H9 (cell line): ENCODE results near the gene DLD. TPM values are rescaled to one million over a fixed set of nuclear protein-coding genes. Genes with fewer than 3 reads are reported as not detected.

ENCODE experiments used
- DNase-seq: peaks from one replicate; pipeline ENCODE4 v3.0.0-alpha.2; 2017
- H2AFZ ChIP-seq: one replicate; pipeline ENCODE4 v1.6.1; 2013; ENCODE audit warnings: mild to moderate bottlenecking, low read length, control low read depth, moderate library complexity
- H2AK5ac ChIP-seq: 2 replicates; pipeline ENCODE4 v1.6.1; 2013; ENCODE audit warnings: low read length, control low read depth, mixed read lengths; ENCODE audit not compliant: insufficient read length
- H2BK120ac ChIP-seq: one replicate; pipeline ENCODE4 v1.6.1; 2013; ENCODE audit warnings: low read depth, mild to moderate bottlenecking, low read length, control low read depth, inconsistent platforms; ENCODE audit not compliant: poor library complexity, severe bottlenecking
- H2BK12ac ChIP-seq: 2 replicates; pipeline ENCODE4 v1.6.1; 2013; ENCODE audit warnings: low read length, control low read depth, mixed read lengths, low read depth; ENCODE audit not compliant: insufficient read length
- H2BK15ac ChIP-seq: 2 replicates; pipeline ENCODE4 v1.6.1; 2013; ENCODE audit warnings: low read depth, low read length, control low read depth
- H2BK20ac ChIP-seq: one replicate; pipeline ENCODE4 v1.6.1; 2013; ENCODE audit warnings: low read depth, mild to moderate bottlenecking, low read length, control low read depth, inconsistent platforms; ENCODE audit not compliant: poor library complexity, severe bottlenecking
- H2BK5ac ChIP-seq: 2 replicates; pipeline ENCODE4 v1.6.1; 2013; ENCODE audit warnings: low read length, control low read depth, mixed read lengths; ENCODE audit not compliant: insufficient read length
- H3K14ac ChIP-seq: 2 replicates; pipeline ENCODE4 v1.6.1; 2013; ENCODE audit warnings: low read length, control low read depth; ENCODE audit not compliant: insufficient read depth
- H3K18ac ChIP-seq: 2 replicates; pipeline ENCODE4 v1.6.1; 2013; ENCODE audit warnings: low read depth, mild to moderate bottlenecking, mixed read lengths, low read length, control low read depth; ENCODE audit not compliant: insufficient read length
- H3K23ac ChIP-seq: 2 replicates; pipeline ENCODE4 v1.6.1; 2013; ENCODE audit warnings: low read length, control low read depth, mixed read lengths, low read depth; ENCODE audit not compliant: insufficient read length
- H3K23me2 ChIP-seq: 2 replicates; pipeline ENCODE4 v1.6.1; 2013; ENCODE audit warnings: low read depth, mild to moderate bottlenecking, mixed read lengths, low read length, control low read depth; ENCODE audit not compliant: insufficient read length, poor library complexity, severe bottlenecking
- H3K27ac ChIP-seq: 2 replicates; pipeline ENCODE4 v1.5.1; 2013; ENCODE audit warnings: low read length, control low read depth, mixed read lengths, low read depth; ENCODE audit not compliant: insufficient read length
- H3K27me3 ChIP-seq: 2 replicates; pipeline ENCODE4 v1.6.1; 2013; ENCODE audit warnings: low read length, control low read depth, inconsistent platforms; ENCODE audit not compliant: insufficient read depth
- H3K4ac ChIP-seq: 2 replicates; pipeline ENCODE4 v1.6.1; 2013; ENCODE audit warnings: low read depth, mild to moderate bottlenecking, control low read depth, inconsistent platforms, low read length, moderate library complexity
- H3K4me1 ChIP-seq: 2 replicates; pipeline ENCODE4 v1.6.1; 2013; ENCODE audit warnings: low read length, control low read depth, inconsistent platforms; ENCODE audit not compliant: insufficient read depth
- H3K4me2 ChIP-seq: 2 replicates; pipeline ENCODE4 v1.6.1; 2013; ENCODE audit warnings: low read length, control low read depth, mixed read lengths; ENCODE audit not compliant: insufficient read length, insufficient read depth
- H3K56ac ChIP-seq: 2 replicates; pipeline ENCODE4 v1.6.1; 2013; ENCODE audit warnings: low read depth, mild to moderate bottlenecking, mixed read lengths, low read length, control low read depth; ENCODE audit not compliant: insufficient read length
- H3K79me1 ChIP-seq: 2 replicates; pipeline ENCODE4 v1.6.1; 2013; ENCODE audit warnings: low read depth, mild to moderate bottlenecking, moderate library complexity, low read length, control low read depth, inconsistent platforms; ENCODE audit not compliant: insufficient read depth, poor library complexity, severe bottlenecking
- H3K79me2 ChIP-seq: 2 replicates; pipeline ENCODE4 v1.6.1; 2013; ENCODE audit warnings: low read length, control low read depth, inconsistent platforms; ENCODE audit not compliant: insufficient read depth
- H3K9ac ChIP-seq: 2 replicates; pipeline ENCODE4 v1.6.1; 2013; ENCODE audit warnings: low read length, control low read depth, mixed read lengths; ENCODE audit not compliant: insufficient read length; ENCODE audit errors: extremely low read depth
- H3K9me3 ChIP-seq: one replicate; pipeline ENCODE4 v1.6.1; 2013; ENCODE audit warnings: low read depth, low read length, inconsistent platforms; ENCODE audit not compliant: control insufficient read depth
- H3T11ph ChIP-seq: one replicate; pipeline ENCODE4 v1.6.1; 2013; ENCODE audit warnings: mild to moderate bottlenecking, low read length, control low read depth, inconsistent platforms
- H4K20me1 ChIP-seq: one replicate; pipeline ENCODE4 v1.6.1; 2013; ENCODE audit not compliant: control insufficient read depth, insufficient read length, insufficient read depth
- H4K5ac ChIP-seq: 2 replicates; pipeline ENCODE4 v1.6.1; 2013; ENCODE audit warnings: low read depth, mild to moderate bottlenecking, mixed read lengths, low read length, control low read depth; ENCODE audit not compliant: insufficient read length
- H4K8ac ChIP-seq: replicated peaks from 2 replicates; pipeline ENCODE4 v1.6.1; 2013; ENCODE audit warnings: low read length, control low read depth, mixed read lengths, low read depth; ENCODE audit not compliant: insufficient read length
- H4K91ac ChIP-seq: 2 replicates; pipeline ENCODE4 v1.6.1; 2013; ENCODE audit warnings: low read depth, mild to moderate bottlenecking, moderate library complexity, mixed read lengths, low read length, control low read depth; ENCODE audit not compliant: insufficient read length
- H3K27ac Mint-ChIP-seq, 3 experiments: 2 replicates in 2 of 3; 3 replicates in 1 of 3; pipeline ENCODE4 v1.8.0; 2020 to 2021; ENCODE audit warnings: mixed read lengths in 3 of 3, mild to moderate bottlenecking in 1 of 3, moderate library complexity in 1 of 3
- H3K27me3 Mint-ChIP-seq: 2 replicates; pipeline ENCODE4 v1.8.0; 2021; ENCODE audit warnings: low read depth, mild to moderate bottlenecking, moderate library complexity, mixed read lengths
- H3K36me3 Mint-ChIP-seq, 3 experiments: 2 replicates in 2 of 3; 3 replicates in 1 of 3; pipeline ENCODE4 v1.8.0; 2020 to 2021; ENCODE audit warnings: low read depth in 3 of 3, mixed read lengths in 3 of 3; ENCODE audit not compliant: insufficient read depth in 1 of 3
- H3K4me1 Mint-ChIP-seq, 2 experiments: 2 replicates each; pipeline ENCODE4 v1.8.0; 2020; ENCODE audit warnings: mixed read lengths in 2 of 2
- H3K4me3 Mint-ChIP-seq, 2 experiments: 2 replicates in 1 of 2; 3 replicates in 1 of 2; pipeline ENCODE4 v1.8.0; 2020 to 2021; ENCODE audit warnings: mild to moderate bottlenecking in 2 of 2, mixed read lengths in 2 of 2, moderate library complexity in 1 of 2
- H3K9me3 Mint-ChIP-seq, 2 experiments: 2 replicates in 1 of 2; 3 replicates in 1 of 2; pipeline ENCODE4 v1.8.0; 2020; ENCODE audit warnings: mild to moderate bottlenecking in 2 of 2, mixed read lengths in 2 of 2, moderate library complexity in 1 of 2
- WGBS: extraction: QIAGEN DNeasy Blood & Tissue Kit; methylation state at CpG from one replicate; pipeline ENCODE4 v1.1.7; 2013; ENCODE audit warnings: missing lambda C conversion rate, low lambda C conversion rate, mixed read lengths; ENCODE audit not compliant: insufficient read length; ENCODE audit errors: extremely low coverage; 5-methylcytosine and 5-hydroxymethylcytosine counted together
- total RNA-seq: library from RNA; stranded (reverse); gene quantifications from 2 replicates; pipeline ENCODE4 v1.2.1, GENCODE V29; 2021
- TF ChIP-seq, protein P1 (sequence below): fragments of 200-600 bp; sonication (generic); conservative IDR thresholded peaks from 3 replicates; pipeline ENCODE4 v1.8.0; 2021; ENCODE audit warnings: antibody characterized with exemption, mild to moderate bottlenecking

Gene DLD
- total RNA-seq, 1 experiment from 2014 or later: 93.7 TPM

DNA sequence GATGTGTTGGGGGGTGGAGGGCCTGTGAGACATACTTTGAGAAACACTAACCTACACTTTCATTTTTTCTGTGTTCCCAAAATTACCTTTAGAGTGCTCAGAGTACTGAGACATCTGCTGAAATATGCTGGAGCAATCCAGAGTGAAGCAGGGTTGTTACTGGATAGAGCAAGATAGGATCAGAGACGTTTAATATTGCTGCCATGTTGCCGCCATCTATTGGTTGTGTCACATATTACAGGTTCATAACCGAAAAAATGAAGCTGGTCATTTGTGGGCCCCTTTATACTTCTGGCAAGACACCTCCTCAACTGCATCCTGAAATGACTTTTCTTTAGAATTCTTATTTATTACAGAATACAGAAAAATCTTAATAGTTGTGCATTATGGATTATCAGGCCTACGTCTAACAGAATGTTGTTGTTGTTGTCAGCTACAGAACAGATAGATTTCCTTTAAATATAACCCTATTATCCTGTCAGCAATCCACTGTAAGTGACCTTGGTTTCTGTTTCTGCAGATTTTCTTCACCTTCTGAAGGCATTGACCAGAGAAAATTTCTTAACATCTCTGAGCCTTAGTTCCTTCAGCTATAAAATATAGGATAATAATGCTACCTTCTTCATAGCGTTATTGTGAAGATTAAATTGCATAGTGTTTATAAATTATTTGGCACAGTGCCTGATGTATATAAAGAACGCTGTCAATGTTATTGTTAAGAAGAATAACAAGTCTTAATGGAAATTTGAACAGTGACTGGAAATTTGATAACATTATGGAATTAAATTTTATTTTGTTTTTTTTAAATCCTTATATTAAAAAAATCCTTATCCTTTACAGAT, 16.2 kb upstream of the DLD start:
- Histone ChIP-seq H3K18ac (no peak overlapping the region), H2BK5ac (no peak overlapping the region), H3K4ac (no peak overlapping the region), H3T11ph (no peak overlapping the region), H3K23me2 (no peaks in the 10 kb centered on the region), H2AK5ac (no peak overlapping the region), H3K79me1 (no peaks in the 10 kb centered on the region), H4K5ac (no peak overlapping the region), H3K4me2 (no peak overlapping the region), H2BK20ac (no peak overlapping the region), H4K20me1 (no peaks in the 10 kb centered on the region), H3K9me3 (no peaks in the 10 kb centered on the region), H4K8ac (no peak overlapping the region), H3K27me3 (no peaks in the 10 kb centered on the region), H3K27ac (no peak overlapping the region), H2AFZ (no peak overlapping the region), H3K56ac (no peak overlapping the region), H4K91ac (no peak overlapping the region), H3K23ac (no peak overlapping the region), H3K14ac (no peak overlapping the region), H3K79me2 (no peaks in the 10 kb centered on the region), H3K4me1 (no peaks in the 10 kb centered on the region), H2BK120ac (no peak overlapping the region), H2BK15ac (no peak overlapping the region), H2BK12ac (no peak overlapping the region), H3K9ac (no peak overlapping the region)
- Mint-ChIP-seq H3K9me3 (no peaks in the 10 kb centered on the region), H3K36me3 (no peaks in the 10 kb centered on the region), H3K4me3 (no peak overlapping the region), H3K27ac (no peak overlapping the region), H3K27me3 (no peaks in the 10 kb centered on the region; the same call in 1 of the 2 replicates), H3K4me1 (no peaks in the 10 kb centered on the region)
- no CpG with 5 or more reads among the region's 6 CpGs for WGBS
- DNase-seq: no peak
- TF ChIP-seq, protein P1, sequence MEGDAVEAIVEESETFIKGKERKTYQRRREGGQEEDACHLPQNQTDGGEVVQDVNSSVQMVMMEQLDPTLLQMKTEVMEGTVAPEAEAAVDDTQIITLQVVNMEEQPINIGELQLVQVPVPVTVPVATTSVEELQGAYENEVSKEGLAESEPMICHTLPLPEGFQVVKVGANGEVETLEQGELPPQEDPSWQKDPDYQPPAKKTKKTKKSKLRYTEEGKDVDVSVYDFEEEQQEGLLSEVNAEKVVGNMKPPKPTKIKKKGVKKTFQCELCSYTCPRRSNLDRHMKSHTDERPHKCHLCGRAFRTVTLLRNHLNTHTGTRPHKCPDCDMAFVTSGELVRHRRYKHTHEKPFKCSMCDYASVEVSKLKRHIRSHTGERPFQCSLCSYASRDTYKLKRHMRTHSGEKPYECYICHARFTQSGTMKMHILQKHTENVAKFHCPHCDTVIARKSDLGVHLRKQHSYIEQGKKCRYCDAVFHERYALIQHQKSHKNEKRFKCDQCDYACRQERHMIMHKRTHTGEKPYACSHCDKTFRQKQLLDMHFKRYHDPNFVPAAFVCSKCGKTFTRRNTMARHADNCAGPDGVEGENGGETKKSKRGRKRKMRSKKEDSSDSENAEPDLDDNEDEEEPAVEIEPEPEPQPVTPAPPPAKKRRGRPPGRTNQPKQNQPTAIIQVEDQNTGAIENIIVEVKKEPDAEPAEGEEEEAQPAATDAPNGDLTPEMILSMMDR: peak; percentile 76
